HG03025 (cell line): Measurements from ENCODE around the gene SOWAHB.

ENCODE experiments used
- ATAC-seq: cut with Tn5 transposase; IDR thresholded peaks from one replicate; pipeline ENCODE4 v1.9.1; 2021; ENCODE audit warnings: mild to moderate bottlenecking, moderate library complexity; ENCODE audit not compliant: unreplicated experiment, low FRiP score

The SOWAHB gene

GRCh38 chr4:76856243-76857073, 41.5 kb downstream of the SOWAHB start:
- no peak for ATAC-seq

GRCh38 chr4:76854858-76855257, 43.1 kb downstream of the SOWAHB start:
- no peak for ATAC-seq

- ATAC-seq, result no peak
Observed at GRCh38 chr4:76851375-76851774, 46.6 kb downstream of the SOWAHB start.

- ATAC-seq, result no peak
Observed at GRCh38 chr4:76850010-76850441, 47.9 kb downstream of the SOWAHB start.
